Measurements from ENCODE around the gene ADGB. TPM values are rescaled to one million over a fixed set of nuclear protein-coding genes. Genes with fewer than 3 reads are reported as not detected.

ADGB gene
- total RNA-seq, 1 donor from 2014 or later, result not detected

- Histone ChIP-seq H3K79me2 (ENCODE audit: insufficient read depth, low read length) (no peaks in the 10 kb centered on the region), H3K4me2 (ENCODE audit: low read length) (no peak overlapping the region), H3K4me3 (ENCODE audit: insufficient read depth, low read depth, low read length) (no peak overlapping the region), H3K27ac (ENCODE audit: low read depth, low read length) (no peak overlapping the region), H3K9ac (ENCODE audit: low read length) (no peak overlapping the region), H3K27me3 (ENCODE audit: insufficient read depth, low read length) (no peaks in the 10 kb centered on the region), H3K9me3 (ENCODE audit: insufficient read depth, low read depth, low read length) (no peaks in the 10 kb centered on the region), H2AFZ (ENCODE audit: low read depth, low read length) (no peak overlapping the region), H3K4me1 (ENCODE audit: insufficient read depth, low read length) (peaks cover 6% of the 10 kb centered on the region), H3K36me3 (ENCODE audit: insufficient read depth, low read length) (no peaks in the 10 kb centered on the region), H4K20me1 (ENCODE audit: insufficient read depth, low read length) (no peaks in the 10 kb centered on the region)
- H3K27me3 Mint-ChIP-seq (ENCODE audit: low read depth, unreplicated experiment), result peaks cover 2% of the 10 kb centered on the region
- H3K36me3 Mint-ChIP-seq (ENCODE audit: low read depth, unreplicated experiment), result peaks cover under 1% of the 10 kb centered on the region
- H3K27ac Mint-ChIP-seq (ENCODE audit: unreplicated experiment), result no peak overlapping the region
- TF ChIP-seq, protein P1, sequence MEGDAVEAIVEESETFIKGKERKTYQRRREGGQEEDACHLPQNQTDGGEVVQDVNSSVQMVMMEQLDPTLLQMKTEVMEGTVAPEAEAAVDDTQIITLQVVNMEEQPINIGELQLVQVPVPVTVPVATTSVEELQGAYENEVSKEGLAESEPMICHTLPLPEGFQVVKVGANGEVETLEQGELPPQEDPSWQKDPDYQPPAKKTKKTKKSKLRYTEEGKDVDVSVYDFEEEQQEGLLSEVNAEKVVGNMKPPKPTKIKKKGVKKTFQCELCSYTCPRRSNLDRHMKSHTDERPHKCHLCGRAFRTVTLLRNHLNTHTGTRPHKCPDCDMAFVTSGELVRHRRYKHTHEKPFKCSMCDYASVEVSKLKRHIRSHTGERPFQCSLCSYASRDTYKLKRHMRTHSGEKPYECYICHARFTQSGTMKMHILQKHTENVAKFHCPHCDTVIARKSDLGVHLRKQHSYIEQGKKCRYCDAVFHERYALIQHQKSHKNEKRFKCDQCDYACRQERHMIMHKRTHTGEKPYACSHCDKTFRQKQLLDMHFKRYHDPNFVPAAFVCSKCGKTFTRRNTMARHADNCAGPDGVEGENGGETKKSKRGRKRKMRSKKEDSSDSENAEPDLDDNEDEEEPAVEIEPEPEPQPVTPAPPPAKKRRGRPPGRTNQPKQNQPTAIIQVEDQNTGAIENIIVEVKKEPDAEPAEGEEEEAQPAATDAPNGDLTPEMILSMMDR (IDR thresholded peaks at IDR 0.05; ENCODE audit: insufficient read depth, low read depth, low read length), result no peak
- no peak for TF ChIP-seq EZH2 (IDR thresholded peaks at IDR 0.05; ENCODE audit: insufficient read depth, low read length)
- no peaks in the 10 kb centered on the region for H3K9me3 Mint-ChIP-seq (ENCODE audit: unreplicated experiment)
- no peak for DNase-seq (ENCODE audit: low read depth)
- no peak for FAIRE-seq
- H3K4me3 Mint-ChIP-seq (ENCODE audit: unreplicated experiment), result no peak overlapping the region
- H3K4me1 Mint-ChIP-seq (ENCODE audit: low read depth, unreplicated experiment), result peaks cover 9% of the 10 kb centered on the region
These were observed 261.8 kb downstream of the ADGB start for GRCh38 chr6:146860583-146860982.

DNA sequence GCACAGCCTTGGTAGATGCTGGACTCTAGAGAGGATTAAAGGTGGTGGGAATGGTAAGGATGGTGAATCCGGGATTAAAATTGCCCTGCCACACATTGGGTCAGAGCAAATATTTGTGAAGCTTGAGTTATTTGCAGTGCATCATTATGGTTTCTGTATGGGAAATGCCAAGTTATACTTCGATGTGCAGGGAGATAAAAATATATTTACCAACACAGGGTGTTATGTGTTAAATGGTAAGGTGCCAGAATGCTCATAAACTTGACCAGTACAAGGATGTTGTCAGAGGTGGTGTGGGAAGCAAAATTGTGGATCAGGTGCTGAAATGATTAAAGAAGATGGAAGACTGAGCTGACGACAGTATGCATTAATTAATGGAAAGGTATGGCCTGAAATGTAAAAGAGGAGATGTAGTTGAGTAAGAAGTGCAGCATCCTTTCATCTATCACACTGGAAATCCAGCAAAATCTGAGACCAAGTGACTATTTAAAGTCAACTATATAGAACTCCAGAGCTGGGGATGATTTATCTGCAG, 262.3 kb downstream of the ADGB start:
- Histone ChIP-seq H3K4me1 (ENCODE audit: insufficient read depth, low read length) (peaks cover 6% of the 10 kb centered on the region), H3K4me3 (ENCODE audit: insufficient read depth, low read depth, low read length) (no peak overlapping the region), H3K27ac (ENCODE audit: low read depth, low read length) (no peak overlapping the region), H4K20me1 (ENCODE audit: insufficient read depth, low read length) (no peaks in the 10 kb centered on the region), H3K9ac (ENCODE audit: low read length) (no peak overlapping the region), H3K79me2 (ENCODE audit: insufficient read depth, low read length) (no peaks in the 10 kb centered on the region), H3K9me3 (ENCODE audit: insufficient read depth, low read depth, low read length) (no peaks in the 10 kb centered on the region), H3K36me3 (ENCODE audit: insufficient read depth, low read length) (no peaks in the 10 kb centered on the region), H2AFZ (ENCODE audit: low read depth, low read length) (no peak overlapping the region), H3K27me3 (ENCODE audit: insufficient read depth, low read length) (no peaks in the 10 kb centered on the region), H3K4me2 (ENCODE audit: low read length) (no peak overlapping the region)
- H3K4me1 Mint-ChIP-seq (ENCODE audit: low read depth, unreplicated experiment), result peaks cover 8% of the 10 kb centered on the region
- TF ChIP-seq EZH2 (IDR thresholded peaks at IDR 0.05; ENCODE audit: insufficient read depth, low read length), result no peak
- TF ChIP-seq, protein P1 (IDR thresholded peaks at IDR 0.05; ENCODE audit: insufficient read depth, low read depth, low read length), result no peak
- FAIRE-seq, result no peak
- H3K4me3 Mint-ChIP-seq (ENCODE audit: unreplicated experiment), result no peak overlapping the region
- peaks cover 2% of the 10 kb centered on the region for H3K27me3 Mint-ChIP-seq (ENCODE audit: low read depth, unreplicated experiment)
- no peak overlapping the region for H3K27ac Mint-ChIP-seq (ENCODE audit: unreplicated experiment)
- DNase-seq (ENCODE audit: low read depth), result no peak
- H3K36me3 Mint-ChIP-seq (ENCODE audit: low read depth, unreplicated experiment), result no peaks in the 10 kb centered on the region
- no peaks in the 10 kb centered on the region for H3K9me3 Mint-ChIP-seq (ENCODE audit: unreplicated experiment)

DNA sequence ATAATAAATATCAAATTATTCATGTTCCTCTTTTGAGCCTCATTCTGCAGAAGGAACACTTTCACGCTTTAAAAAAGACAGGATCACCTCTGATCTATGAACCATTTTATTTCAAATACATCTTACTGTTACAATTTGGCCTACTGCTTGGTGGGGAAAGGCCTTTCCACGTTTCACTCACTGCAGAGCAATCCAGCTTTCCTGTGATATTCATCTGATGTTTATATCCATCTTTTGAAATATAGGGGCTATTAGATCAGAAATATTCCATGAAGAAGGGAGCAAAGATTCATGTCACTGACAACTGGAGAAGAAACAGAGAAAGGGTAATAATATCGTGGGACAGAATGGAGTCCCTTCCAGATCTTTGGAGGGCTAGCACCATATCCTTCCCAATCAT, 262.9 kb downstream of the ADGB start:
- DNase-seq (ENCODE audit: low read depth), result no peak
- Mint-ChIP-seq H3K4me1 (ENCODE audit: low read depth, unreplicated experiment) (peaks cover 4% of the 10 kb centered on the region), H3K4me3 (ENCODE audit: unreplicated experiment) (no peak overlapping the region), H3K9me3 (ENCODE audit: unreplicated experiment) (no peaks in the 10 kb centered on the region), H3K27ac (ENCODE audit: unreplicated experiment) (no peak overlapping the region), H3K36me3 (ENCODE audit: low read depth, unreplicated experiment) (no peaks in the 10 kb centered on the region), H3K27me3 (ENCODE audit: low read depth, unreplicated experiment) (peaks cover 2% of the 10 kb centered on the region)
- Histone ChIP-seq H4K20me1 (ENCODE audit: insufficient read depth, low read length) (no peaks in the 10 kb centered on the region), H3K4me3 (ENCODE audit: insufficient read depth, low read depth, low read length) (no peak overlapping the region), H3K9me3 (ENCODE audit: insufficient read depth, low read depth, low read length) (no peaks in the 10 kb centered on the region), H3K4me1 (ENCODE audit: insufficient read depth, low read length) (peaks cover 6% of the 10 kb centered on the region), H3K9ac (ENCODE audit: low read length) (no peak overlapping the region), H3K27me3 (ENCODE audit: insufficient read depth, low read length) (no peaks in the 10 kb centered on the region), H3K36me3 (ENCODE audit: insufficient read depth, low read length) (no peaks in the 10 kb centered on the region), H3K4me2 (ENCODE audit: low read length) (no peak overlapping the region), H3K27ac (ENCODE audit: low read depth, low read length) (no peak overlapping the region), H2AFZ (ENCODE audit: low read depth, low read length) (no peak overlapping the region), H3K79me2 (ENCODE audit: insufficient read depth, low read length) (no peaks in the 10 kb centered on the region)
- TF ChIP-seq, protein P1 (IDR thresholded peaks at IDR 0.05; ENCODE audit: insufficient read depth, low read depth, low read length), result no peak
- no peak for TF ChIP-seq EZH2 (IDR thresholded peaks at IDR 0.05; ENCODE audit: insufficient read depth, low read length)
- no peak for FAIRE-seq
